Measurements from ENCODE around the gene SPRED1.

SPRED1 gene

GRCh38 chr15:38254051-38254883 lies 1.6 kb downstream of the SPRED1 start:
- peak; percentile 18 for DNase-seq (ENCODE audit: extremely low spot score)
- TF ChIP-seq L3MBTL2 (conservative IDR thresholded peaks at IDR 0.05), result no peak
- TF ChIP-seq SUZ12 (IDR thresholded peaks at IDR 0.05), result no peak
- TF ChIP-seq TARDBP (IDR thresholded peaks at IDR 0.05), result no peak
- no peak for TF ChIP-seq ARNT (IDR thresholded peaks at IDR 0.05)
- no peak for TF ChIP-seq ZNF384 (IDR thresholded peaks at IDR 0.05)
- no peak for TF ChIP-seq HDGF (IDR thresholded peaks at IDR 0.05; ENCODE audit: borderline replicate concordance)
- POLR2A ChIA-PET, result interaction anchor here (0.6 to 1.3 kb wide), 4 partner anchors 12 to 185 kb away, joined by 3 read pairs; no protein-coding TSS in a partner anchor
- CTCF ChIA-PET, result no interaction called here

DNA sequence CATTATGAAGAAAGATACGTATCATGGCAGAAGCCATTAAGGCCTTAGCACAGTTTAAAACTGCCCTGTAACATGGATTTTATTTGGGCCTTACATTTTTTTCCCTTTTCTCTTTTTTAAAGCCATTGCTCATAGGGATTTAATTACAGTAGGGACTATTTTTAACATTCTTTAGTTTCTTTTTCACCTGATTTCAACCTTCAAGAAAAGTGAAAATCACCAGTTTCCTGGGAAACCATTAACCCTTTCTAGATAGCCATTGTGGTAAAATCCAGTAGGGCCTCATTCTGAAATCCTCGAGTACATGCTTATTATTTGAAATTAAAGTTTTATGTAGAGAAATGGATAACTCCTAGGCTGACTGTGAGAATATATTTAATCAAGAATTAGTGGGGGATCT lies 3.1 kb downstream of the SPRED1 start:
- CTCF ChIA-PET, result interaction anchor here (0.7 kb wide), 1 partner anchor 15 kb away, joined by 3 read pairs; no protein-coding TSS in a partner anchor
- no peak for TF ChIP-seq FOXA1 (IDR thresholded peaks at IDR 0.05)
- TF ChIP-seq FOXM1 (IDR thresholded peaks at IDR 0.05; ENCODE audit: borderline replicate concordance), result no peak
- no peak for TF ChIP-seq FOXK2 (IDR thresholded peaks at IDR 0.05)
- no peak for TF ChIP-seq SP1 (IDR thresholded peaks at IDR 0.05)
- TF ChIP-seq L3MBTL2 (conservative IDR thresholded peaks at IDR 0.05), result no peak
- no peak for TF ChIP-seq SUZ12 (IDR thresholded peaks at IDR 0.05)
- TF ChIP-seq CTBP1 (IDR thresholded peaks at IDR 0.05; ENCODE audit: borderline replicate concordance), result no peak
- TF ChIP-seq TARDBP (IDR thresholded peaks at IDR 0.05), result no peak
- no peak for TF ChIP-seq HDGF (IDR thresholded peaks at IDR 0.05; ENCODE audit: borderline replicate concordance)
- TF ChIP-seq BHLHE40 (IDR thresholded peaks at IDR 0.05; ENCODE audit: borderline replicate concordance), result no peak
- no peak for DNase-seq (ENCODE audit: extremely low spot score)
- POLR2A ChIA-PET, result no interaction called here

- POLR2A ChIA-PET, result no interaction called here
- TF ChIP-seq SP1 (IDR thresholded peaks at IDR 0.05), result no peak
- no peak for TF ChIP-seq FOXM1 (IDR thresholded peaks at IDR 0.05; ENCODE audit: borderline replicate concordance)
- no peak for TF ChIP-seq ZNF384 (IDR thresholded peaks at IDR 0.05)
- TF ChIP-seq BHLHE40 (IDR thresholded peaks at IDR 0.05; ENCODE audit: borderline replicate concordance), result no peak
- TF ChIP-seq FOXA1 (IDR thresholded peaks at IDR 0.05), result no peak
- no peak for TF ChIP-seq CTBP1 (IDR thresholded peaks at IDR 0.05; ENCODE audit: borderline replicate concordance)
- TF ChIP-seq FOXK2 (IDR thresholded peaks at IDR 0.05), result no peak
- CTCF ChIA-PET, result no interaction called here
- no peak for DNase-seq (ENCODE audit: extremely low spot score)
Measured at GRCh38 chr15:38257676-38258075, 5.0 kb downstream of the SPRED1 start.

GRCh38 chr15:38259134-38259533 lies 6.5 kb downstream of the SPRED1 start:
- ChIA-PET POLR2A (no interaction called here), CTCF (no interaction called here)
- no peak for TF ChIP-seq FOXM1 (IDR thresholded peaks at IDR 0.05; ENCODE audit: borderline replicate concordance)
- TF ChIP-seq SUZ12 (IDR thresholded peaks at IDR 0.05), result no peak
- TF ChIP-seq BHLHE40 (IDR thresholded peaks at IDR 0.05; ENCODE audit: borderline replicate concordance), result no peak
- no peak for TF ChIP-seq FOXK2 (IDR thresholded peaks at IDR 0.05)
- TF ChIP-seq FOXA1 (IDR thresholded peaks at IDR 0.05), result no peak
- no peak for TF ChIP-seq SP1 (IDR thresholded peaks at IDR 0.05)
- TF ChIP-seq NFRKB (IDR thresholded peaks at IDR 0.05), result no peak
- TF ChIP-seq CTBP1 (IDR thresholded peaks at IDR 0.05; ENCODE audit: borderline replicate concordance), result no peak
- no peak for TF ChIP-seq ELF4 (IDR thresholded peaks at IDR 0.05)
- TF ChIP-seq HDGF (IDR thresholded peaks at IDR 0.05; ENCODE audit: borderline replicate concordance), result no peak
- TF ChIP-seq L3MBTL2 (conservative IDR thresholded peaks at IDR 0.05), result no peak
- TF ChIP-seq ARNT (IDR thresholded peaks at IDR 0.05), result no peak
- no peak for DNase-seq (ENCODE audit: extremely low spot score)

DNA sequence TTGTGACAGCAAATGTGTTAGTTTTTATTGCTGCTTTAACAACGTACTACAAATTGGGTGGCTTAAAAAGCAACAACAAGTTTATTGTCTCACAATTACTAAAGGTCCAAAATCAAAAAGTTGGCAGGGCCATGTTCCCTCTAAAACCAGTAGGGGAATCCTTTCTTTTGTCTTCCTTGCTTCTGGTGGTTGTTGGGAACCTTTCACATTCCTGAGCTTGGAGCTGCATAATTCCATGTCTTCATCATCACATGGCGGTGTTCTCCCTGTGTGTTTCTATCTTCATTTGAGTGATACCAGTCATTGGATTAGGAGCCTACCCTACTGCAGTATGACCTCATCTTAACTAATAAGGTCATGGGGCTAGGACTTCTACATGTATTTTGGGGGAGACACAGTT lies 7.4 kb downstream of the SPRED1 start:
- no peak for TF ChIP-seq HDGF (IDR thresholded peaks at IDR 0.05; ENCODE audit: borderline replicate concordance)
- TF ChIP-seq L3MBTL2 (conservative IDR thresholded peaks at IDR 0.05), result no peak
- no peak for TF ChIP-seq ZNF384 (IDR thresholded peaks at IDR 0.05)
- TF ChIP-seq TARDBP (IDR thresholded peaks at IDR 0.05), result no peak
- TF ChIP-seq CTBP1 (IDR thresholded peaks at IDR 0.05; ENCODE audit: borderline replicate concordance), result no peak
- no peak for TF ChIP-seq ARNT (IDR thresholded peaks at IDR 0.05)
- TF ChIP-seq SP1 (IDR thresholded peaks at IDR 0.05), result no peak
- no peak for TF ChIP-seq PKNOX1 (IDR thresholded peaks at IDR 0.05)
- no peak for TF ChIP-seq NFRKB (IDR thresholded peaks at IDR 0.05)
- no peak for TF ChIP-seq BHLHE40 (IDR thresholded peaks at IDR 0.05; ENCODE audit: borderline replicate concordance)
- no peak for TF ChIP-seq FOXA1 (IDR thresholded peaks at IDR 0.05)
- no peak for TF ChIP-seq FOXM1 (IDR thresholded peaks at IDR 0.05; ENCODE audit: borderline replicate concordance)
- no peak for TF ChIP-seq FOXK2 (IDR thresholded peaks at IDR 0.05)
- no peak for TF ChIP-seq SUZ12 (IDR thresholded peaks at IDR 0.05)
- TF ChIP-seq LEF1 (IDR thresholded peaks at IDR 0.05; ENCODE audit: borderline replicate concordance), result no peak
- no peak for TF ChIP-seq ELF4 (IDR thresholded peaks at IDR 0.05)
- ChIA-PET CTCF (interaction anchor here (0.8 kb wide), 1 partner anchor 9 kb away, joined by 3 read pairs; no protein-coding TSS in a partner anchor), POLR2A (interaction anchor here (1.2 kb wide), 1 partner anchor 8 kb away, joined by 4 read pairs; the partner anchor contains the start of gene SPRED1)
- DNase-seq (ENCODE audit: extremely low spot score), result no peak

DNA sequence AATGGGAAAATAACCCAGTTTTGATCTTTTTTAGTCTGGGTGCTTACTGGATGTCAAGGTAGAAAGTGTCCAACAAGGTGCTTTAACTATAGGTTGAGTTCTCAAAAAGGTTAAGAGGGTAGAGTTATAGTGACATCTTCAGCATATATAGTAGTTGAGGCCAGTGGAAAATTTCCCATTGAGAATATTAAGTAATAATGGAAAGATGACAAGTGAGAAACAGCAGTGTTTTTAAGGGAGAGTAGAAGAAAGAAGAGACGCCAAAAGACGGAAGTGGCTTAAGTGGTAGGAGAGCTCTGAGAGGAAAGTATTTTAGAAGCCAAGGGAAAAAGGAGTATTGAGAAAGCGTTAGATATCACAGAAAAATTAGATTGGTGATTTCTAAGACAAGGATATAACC lies 10.6 kb downstream of the SPRED1 start:
- CTCF ChIA-PET, result interaction anchor here (0.6 kb wide), 1 partner anchor 1745 kb away, joined by 3 read pairs; no protein-coding TSS in a partner anchor

GRCh38 chr15:38263996-38264395 lies 11.4 kb downstream of the SPRED1 start:
- ChIA-PET POLR2A (interaction anchor here (0.9 kb wide), 1 partner anchor 13 kb away, joined by 4 read pairs; no protein-coding TSS in a partner anchor), CTCF (interaction anchor here (0.6 kb wide), 1 partner anchor 13 kb away, joined by 3 read pairs; no protein-coding TSS in a partner anchor)
- DNase-seq (ENCODE audit: extremely low spot score), result no peak
- TF ChIP-seq NFRKB (IDR thresholded peaks at IDR 0.05) (no peak), SP1 (IDR thresholded peaks at IDR 0.05) (no peak), TARDBP (IDR thresholded peaks at IDR 0.05) (no peak), CTBP1 (IDR thresholded peaks at IDR 0.05; ENCODE audit: borderline replicate concordance) (no peak), BHLHE40 (IDR thresholded peaks at IDR 0.05; ENCODE audit: borderline replicate concordance) (no peak), HDGF (IDR thresholded peaks at IDR 0.05; ENCODE audit: borderline replicate concordance) (no peak), LEF1 (IDR thresholded peaks at IDR 0.05; ENCODE audit: borderline replicate concordance) (no peak), PKNOX1 (IDR thresholded peaks at IDR 0.05) (no peak), FOXM1 (IDR thresholded peaks at IDR 0.05; ENCODE audit: borderline replicate concordance) (no peak), ARNT (IDR thresholded peaks at IDR 0.05) (no peak), ELF4 (IDR thresholded peaks at IDR 0.05) (no peak), ZNF384 (IDR thresholded peaks at IDR 0.05) (no peak), FOXK2 (IDR thresholded peaks at IDR 0.05) (no peak), L3MBTL2 (conservative IDR thresholded peaks at IDR 0.05) (no peak), FOXA1 (IDR thresholded peaks at IDR 0.05) (no peak), SUZ12 (IDR thresholded peaks at IDR 0.05) (no peak)

More for the DNA sequence above, 10.6 kb downstream of the SPRED1 start:
- no peak for TF ChIP-seq FOXM1 (IDR thresholded peaks at IDR 0.05; ENCODE audit: borderline replicate concordance)
- DNase-seq (ENCODE audit: extremely low spot score), result no peak
- POLR2A ChIA-PET, result no interaction called here

All from HEK293T (cell line).